ENCODE data around the gene PKDCC.

The PKDCC gene

DNA sequence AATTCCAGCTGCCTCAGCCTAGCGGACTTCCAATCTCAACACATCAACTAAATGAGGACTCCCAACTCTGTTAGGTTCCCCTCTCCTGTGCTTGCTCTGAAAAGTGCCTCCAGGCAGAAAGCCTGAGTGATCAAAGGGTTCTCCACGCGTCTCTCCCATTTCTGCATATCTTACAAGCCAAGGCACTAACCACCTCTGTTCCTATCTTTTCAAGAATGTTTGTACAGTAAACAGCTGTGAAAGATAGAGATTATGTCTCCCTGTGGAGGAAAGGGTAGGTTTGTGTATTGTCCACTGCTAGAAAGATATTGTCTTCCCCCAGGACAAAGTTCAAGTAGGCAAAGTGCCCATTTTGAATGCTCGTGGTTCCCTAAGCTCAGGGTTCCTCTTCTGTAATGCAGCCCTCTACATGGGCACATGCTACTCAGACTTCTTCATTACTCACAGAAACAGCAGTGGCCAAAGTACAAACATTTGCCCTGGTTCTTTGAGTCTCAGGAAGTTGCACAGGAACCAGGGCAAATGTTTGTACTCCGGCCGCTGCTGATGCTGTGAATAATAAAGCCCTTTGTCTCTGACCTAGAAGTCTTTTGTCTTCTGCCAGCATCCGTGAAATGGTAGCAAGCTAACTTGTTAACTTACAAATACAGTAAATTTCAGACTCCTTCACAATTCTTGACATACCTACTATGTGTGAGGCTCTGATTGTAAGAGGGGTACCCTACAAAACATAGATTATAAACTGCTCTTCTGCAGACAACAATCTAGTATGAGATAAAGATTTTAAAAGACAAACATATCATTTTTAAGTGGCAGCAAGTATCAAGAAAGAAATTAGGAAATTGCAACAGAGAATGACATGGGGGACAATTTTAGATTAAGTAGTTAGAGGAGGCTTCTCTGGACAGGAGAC lies 44.5 kb downstream of the PKDCC start:
- DNase-seq = peak; percentile 33

DNA sequence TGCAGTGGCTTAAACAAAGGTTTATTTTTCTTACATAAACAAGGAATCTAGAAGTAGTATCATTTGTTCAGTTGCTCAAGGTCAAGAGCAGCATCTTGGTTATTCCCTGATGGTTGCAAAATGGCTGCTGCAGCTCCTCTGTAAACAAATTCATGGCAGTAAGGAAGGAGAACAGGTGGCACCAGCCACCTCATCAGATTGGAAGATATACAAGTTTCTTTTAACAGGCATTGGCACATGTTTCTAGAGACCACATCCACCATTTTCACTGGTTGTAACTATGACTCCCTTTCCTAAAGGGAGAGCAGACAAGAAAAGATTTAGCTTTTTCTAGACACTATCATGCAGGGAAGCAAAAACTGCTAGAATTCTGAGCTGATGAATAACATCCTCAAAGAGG lies 46.3 kb downstream of the PKDCC start:
- DNase-seq = no peak

DNA sequence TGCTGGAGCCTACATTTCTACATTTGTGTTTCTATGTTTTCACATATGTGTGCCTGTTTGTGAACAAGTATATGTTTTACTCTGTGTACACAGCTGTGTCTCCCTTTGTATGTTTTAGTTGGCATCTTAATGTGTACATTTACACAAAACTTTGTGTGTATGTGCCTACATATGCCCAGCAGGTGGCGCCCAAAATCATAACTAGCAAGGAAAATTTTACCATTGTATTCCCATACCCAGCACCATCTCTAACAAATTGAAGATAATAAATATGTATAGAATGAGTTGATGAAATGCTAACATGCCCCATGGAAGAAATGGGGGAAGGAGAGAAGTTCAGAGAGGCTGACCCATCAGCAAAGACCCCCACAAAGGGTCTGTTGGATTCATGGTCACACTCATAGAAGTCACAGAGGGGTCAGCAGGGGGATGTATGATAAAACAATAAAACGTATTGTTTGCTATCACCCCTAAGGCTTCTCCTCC lies 48.1 kb downstream of the PKDCC start:
- DNase-seq = peak; percentile 87

DNA sequence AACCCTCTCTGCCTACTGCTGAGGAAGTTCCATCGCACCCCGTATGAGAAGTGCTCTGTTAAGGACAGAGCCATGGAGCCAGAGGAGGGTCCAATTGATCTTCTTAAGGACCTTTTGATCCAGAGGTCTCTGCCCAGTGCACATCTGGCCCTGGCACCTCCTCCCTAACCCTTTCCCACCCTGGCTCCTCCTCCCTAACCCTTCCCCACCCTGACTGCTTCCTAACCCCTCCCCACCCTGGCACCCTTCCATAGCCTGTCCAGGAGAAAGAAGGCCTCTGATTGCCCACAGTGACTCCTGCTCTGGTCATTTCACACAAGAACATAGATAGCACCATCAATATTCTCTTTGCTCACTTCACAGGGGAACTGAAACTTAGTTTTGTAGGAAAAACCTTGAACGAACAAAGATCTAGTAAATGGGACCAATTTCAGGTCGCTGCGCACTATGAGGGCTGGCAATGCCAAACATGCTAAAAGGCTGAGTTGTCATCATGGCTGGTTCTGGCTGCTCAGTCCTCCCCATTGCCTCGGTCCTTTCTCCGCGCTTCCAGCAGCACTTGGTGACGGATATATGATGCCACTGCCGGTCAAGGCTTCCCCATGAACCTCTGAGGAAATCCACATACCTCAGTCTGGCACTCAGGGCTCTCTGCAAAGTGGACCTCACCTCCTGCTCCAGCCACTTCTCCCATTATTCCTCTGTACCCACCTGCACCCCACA lies 49.2 kb downstream of the PKDCC start:
- DNase-seq = no peak

DNA sequence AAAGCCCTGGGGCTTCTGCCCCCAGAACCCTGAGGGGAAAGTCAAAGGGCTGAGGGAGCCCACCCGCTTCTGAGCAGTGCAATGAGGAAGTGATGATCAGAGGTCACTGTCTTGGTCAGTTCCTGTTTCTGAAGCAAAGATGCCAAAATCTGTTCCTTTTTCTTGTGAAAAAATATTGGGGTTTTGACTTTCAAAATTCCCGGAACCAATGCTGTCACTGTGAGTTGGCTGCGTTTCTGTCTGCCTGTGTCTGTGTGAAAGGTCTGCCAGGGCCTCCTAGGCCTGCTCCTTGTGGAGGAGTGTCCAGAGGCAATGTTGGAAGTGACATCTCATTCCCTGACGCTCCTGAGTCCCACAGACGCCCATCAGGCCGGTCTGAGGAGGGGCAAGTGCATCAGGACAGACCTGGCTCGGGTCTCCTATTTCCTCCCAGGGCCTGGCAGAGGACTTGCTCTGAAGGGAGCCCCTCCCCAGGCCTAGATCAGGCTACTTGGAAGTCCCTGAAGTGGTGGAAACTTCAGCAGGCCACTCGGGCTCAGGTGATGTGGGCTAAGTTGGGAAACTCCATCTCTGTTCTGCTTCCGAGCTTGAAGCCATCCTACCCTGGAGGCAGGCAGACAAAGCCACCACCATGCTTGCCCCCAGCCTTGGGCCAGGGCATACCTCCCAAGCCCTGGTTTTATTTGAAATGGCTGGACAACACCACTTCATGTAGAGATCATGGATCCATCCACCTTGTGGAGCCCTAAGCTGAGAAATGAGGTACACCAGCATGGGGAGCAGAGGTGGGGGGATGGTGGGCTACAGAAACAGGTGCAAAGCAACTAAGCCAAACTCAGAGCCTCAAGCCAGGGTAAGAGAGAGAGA lies 51.0 kb downstream of the PKDCC start:
- DNase-seq = peak; percentile 59

DNA sequence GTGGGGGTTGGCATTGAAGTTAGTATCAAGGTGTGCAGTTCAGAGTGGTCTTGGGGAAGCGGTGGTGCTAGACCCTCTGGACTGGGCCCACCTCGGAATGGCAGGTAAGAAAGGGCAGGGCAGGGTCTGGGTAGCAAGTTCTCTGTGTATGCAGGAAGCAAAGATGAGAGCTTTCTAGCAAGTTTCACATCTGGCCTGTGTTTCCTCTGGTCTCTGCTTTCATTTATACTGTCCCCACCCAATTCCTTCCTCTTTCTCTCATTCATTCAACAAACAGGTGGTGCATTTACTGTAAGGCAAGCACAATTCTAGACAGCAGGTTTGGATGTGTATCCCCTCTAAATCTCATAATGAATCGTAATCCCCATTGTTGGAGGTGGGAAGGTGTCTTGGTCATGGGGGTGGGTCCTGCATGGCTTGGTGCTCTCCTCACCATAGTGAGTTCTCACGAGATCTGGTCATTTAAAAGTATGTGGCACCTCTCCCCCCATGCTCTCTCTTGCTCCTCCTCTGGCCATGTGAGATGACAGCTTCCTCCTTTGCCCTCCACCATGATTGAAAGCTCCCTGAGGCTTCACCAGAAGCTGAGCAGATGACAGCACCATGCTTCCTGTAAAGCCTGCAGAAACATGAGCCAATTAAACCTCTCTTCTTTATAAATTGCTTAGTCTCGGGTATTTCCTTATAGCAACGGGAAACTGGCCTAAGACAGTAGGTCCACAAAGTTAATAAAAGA lies 51.8 kb downstream of the PKDCC start:
- DNase-seq = no peak

DNA sequence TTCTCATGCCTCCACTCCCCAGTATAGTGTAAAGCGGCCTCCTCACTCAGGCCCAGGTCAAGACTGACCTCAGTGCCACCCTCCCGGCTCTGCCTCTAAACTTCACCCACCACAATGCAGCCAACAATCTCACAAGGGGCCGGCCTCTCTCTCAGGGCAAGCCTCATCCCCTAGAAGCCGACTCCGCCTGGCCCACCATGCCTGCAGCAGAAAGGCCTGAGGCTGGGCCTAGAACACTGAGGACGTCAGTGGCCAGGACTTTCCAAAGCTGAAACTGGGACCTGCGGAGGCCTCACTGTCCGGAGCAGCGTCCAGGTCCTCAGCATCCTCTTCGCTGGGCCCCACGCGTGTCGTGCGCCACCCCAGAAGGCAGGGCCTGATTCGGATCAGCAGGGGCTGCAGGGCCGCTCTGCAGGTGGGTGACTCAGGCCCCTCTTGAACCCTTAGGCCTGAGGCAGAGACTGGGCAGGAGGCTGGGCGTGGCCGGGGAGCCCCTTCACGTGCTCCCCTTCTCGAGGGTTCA lies 52.9 kb downstream of the PKDCC start:
- no peak for DNase-seq

DNA sequence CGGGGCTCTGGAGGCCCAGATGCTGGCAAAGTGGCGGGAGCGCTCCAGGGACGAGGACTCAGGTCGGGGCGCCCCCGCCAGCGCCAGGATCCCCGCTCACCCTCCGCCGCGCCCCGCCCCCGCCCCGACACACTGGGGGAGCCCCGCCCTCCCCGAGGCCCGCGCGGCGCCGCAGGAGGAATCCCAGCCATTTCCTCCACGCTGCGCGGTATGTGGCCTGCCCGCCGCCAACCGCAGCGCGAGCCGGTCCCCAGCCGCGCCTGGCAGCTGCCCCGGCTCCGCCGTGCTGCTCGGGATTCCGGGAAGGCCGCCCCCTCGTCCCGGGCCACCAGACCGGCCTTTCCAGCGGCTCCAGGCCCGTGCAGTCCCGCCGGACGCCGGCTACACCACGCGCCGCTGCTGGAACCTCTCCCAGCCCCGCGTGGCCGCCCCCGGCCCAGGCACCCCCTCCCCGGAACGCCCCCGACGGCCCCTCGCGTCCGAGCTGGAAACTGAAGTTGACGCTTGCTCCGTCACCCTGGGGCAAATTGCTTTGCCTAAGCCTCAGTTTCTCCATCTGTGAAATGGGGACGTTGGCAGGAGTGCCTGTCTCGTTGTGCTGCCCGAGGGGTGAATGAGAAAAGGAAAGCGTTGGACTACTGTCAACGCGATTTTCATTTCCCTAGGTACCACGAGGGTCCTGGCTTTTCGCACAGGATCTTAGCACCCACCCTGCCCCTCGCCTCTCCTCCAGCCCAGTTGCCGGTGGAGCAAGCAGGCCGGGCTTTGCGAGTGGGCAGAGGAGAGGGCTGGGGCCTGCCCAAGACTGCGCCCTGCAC lies 53.6 kb downstream of the PKDCC start:
- DNase-seq = peak; percentile 45

DNA sequence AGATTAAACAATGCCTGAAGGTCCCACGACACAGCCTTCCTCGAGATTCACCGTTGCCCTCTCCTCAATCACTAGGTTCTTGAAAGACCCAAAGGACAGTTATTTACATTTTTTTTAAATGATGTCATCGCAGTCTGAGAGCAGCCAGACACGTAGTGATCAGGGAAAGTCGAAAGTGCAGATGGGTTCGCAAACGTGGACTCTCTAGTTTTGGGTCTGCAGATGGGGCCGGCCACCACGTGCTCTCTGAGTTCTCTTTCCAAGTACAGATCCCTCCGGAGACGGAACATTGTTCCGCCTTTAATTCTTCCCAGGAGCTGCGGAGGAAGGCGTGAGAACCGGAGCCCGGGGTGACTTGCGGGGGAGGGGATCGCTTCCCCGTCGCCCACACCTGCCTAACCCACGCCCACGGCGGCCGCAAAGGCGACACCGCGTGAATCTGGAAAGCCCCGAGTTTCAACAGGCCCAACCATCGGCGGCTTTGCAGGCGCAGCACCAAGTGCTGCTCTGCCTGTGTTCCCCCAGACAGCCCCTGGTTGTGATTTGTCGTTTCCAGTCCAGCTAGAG lies 54.3 kb downstream of the PKDCC start:
- peak; percentile 41 for DNase-seq

DNA sequence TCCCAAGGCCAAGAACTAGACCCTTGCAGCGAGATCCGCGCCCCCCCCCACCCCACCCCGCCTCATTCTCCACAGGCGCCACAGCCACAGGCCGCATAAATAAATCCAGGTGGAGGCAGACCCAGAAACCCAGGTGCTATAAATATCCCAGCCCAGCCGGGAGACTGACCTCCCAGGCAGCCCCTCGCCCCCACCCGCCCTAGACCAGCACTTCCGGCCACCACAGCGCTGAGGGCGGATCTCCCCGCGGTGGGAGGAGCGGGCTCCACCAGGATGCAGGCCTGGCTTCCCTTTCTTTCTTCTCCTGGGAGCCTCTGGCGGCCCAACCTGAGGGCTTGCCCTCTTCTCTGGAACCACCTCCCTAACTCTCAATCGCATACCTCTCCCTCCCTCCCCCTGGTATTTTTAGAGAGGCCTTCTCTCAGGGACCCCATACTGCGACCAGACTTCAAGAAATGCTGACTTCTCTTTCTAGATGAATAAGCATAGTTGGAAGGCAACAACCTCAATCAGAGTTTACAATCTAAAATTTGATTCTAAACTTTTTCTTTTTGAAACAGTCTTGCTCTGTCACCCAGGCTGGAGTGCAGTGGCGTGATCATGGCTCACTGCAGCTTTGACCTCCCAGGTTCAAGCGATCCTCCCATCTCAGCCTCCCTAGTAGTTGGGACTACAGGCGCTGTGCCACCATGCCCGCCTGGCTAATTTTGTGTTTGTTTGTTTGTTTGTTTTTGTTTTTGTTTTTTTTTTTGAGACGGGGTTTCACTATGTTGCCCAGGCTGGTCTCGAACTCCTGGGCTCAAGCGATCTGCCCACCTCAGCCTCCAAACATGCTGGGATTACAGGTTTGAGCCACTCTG lies 55.0 kb downstream of the PKDCC start:
- DNase-seq = no peak

DNA sequence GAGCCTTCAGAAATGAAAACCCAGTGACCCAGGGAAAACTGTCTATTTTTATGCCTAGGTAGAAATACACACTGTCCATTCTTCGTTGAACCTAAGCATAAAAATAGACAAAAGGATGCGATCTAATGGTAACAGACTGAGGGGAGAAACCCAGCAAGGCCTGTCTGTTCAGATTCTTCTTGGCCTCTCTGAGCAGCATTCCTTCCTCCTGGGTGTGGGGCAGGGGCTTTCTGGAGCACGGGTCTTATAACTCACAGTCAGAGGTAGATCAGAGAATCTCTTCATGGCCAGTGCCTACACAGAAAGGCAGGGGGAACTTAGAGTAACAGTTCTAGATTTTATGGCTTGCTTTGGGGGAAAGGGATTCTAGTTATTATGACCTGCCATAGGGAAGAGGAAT lies 56.0 kb downstream of the PKDCC start:
- no peak for DNase-seq

DNA sequence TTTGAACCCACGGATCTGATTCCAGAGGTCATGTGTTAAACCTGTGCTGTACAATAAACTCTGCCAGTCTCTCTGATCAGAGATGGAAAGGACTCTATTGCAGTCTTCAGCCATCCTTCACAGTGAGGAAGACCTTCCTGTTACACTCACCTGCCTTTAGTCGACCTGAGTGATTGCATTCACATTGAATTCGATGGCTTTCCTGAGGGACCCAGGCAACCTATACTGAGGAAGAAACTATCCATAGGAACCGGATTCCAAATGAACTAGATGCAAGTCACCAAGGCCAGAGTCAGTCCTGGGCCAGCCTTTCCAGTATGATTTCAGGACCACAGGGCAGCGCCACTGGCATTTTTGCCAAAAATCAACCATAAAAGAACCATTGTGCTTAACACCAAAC lies 56.8 kb downstream of the PKDCC start:
- DNase-seq = no peak

DNA sequence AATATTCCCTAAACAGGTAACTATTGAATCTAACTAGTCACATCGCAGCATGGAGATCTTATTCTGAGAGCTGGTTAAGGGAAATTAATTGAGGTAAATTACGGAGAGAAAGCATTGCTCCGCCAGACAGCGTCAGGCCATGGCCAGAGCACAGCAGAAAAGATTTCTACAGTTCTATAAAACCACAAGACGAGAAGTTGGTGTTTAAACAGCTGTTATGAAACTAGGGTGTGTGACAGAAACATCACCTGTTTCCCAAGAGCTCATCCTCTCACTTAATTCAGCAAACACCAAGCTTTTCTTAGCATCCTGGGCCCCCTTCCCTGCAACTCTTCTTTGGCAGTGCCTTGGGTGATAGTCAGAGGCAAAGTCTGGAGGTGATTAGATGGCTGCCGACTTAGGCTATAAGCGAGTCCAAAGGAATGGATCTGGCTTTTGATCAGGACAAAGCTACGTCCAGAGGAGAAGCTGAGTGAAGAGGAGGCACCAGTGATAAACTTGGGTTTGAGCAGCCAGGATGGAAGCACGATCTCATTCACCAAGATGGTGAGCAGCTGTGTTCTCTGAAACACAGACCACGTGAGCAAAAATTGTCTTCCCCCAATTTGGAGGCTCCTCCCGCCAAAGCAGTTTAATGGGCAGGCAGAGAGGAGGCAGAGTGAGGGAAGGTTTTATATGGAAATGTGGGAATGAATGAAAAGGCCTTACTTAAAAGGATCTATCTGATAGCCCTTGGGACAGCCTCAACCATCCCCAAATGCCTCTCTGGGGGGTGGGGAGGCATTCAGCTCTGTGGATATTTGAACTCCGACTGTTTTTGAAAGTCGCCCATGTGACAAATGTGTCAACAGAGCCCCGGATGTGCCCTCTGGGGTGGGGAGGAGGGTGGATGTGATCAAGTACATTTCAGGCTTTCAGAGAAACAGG lies 57.8 kb downstream of the PKDCC start:
- peak; percentile 41 for DNase-seq

DNA sequence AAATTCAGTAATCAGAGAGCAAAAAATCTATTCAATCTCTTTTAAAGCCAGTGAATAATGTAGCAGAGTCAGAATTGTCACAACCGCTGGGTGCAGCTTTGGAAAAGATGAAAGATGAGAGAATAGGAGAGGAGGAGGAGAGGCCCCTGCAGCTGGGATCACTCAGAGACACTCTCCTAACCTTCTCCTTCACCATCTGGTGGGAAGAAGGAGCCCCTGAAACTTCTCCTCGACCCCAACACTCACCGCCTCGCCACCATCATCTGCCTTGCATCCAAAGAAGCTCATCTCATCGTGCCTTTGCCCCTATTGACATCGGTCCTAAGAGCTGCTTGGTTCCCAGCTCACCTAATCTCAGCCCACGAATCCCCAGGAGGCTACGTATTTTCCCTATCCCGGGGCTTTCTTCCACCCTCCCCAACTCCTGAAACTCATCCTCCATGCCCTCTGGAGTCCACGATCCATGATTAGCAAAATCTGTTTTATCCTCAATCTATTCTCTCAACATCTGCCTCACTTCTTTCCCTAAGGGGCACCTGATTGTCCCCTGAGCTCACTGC lies 58.5 kb downstream of the PKDCC start:
- DNase-seq = no peak

DNA sequence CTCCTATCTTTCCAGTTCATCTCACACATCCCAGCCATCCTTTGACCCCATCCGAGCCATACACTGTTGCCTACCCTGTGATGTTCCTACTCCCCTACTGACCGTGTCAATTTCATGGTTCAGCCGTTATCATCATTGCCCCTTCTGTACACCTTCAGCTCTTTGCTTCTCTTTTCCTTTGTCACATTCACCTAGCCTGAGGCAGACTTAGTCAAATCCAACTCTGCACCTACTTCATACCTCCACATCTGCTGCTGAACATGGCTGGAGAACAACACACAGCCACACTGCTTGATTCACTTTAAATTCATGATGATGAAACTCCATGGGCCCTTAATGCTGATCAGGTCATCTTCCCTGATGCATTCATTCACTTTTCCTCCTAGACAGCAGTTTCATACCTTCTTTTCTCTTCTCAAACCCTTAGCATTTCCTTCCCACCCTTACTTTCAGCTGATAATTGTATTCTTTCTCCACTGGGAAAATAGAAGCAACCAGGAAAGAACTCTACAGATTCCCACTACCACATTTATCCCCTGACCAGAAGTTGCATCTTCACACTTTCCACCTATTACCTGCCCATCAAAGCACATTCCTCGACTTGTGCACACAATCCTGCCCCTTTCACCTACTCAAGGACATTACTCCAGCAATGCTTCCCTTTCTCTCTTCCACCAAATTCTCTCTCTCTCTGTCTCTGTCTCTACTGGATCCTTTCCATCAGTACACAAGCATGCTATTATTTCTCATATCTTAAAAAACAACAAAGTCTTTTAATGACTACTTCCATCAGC lies 59.6 kb downstream of the PKDCC start:
- DNase-seq = no peak

Measured in hematopoietic multipotent progenitor cell treated with erythropoietin and hydrocortisone succinate and interleukin-3 and kit ligand, for 4 days (in vitro differentiated cells).